ENCODE results near the gene ABCA9. TPM values are rescaled to one million over a fixed set of nuclear protein-coding genes. Genes with fewer than 3 reads are reported as not detected.

The ABCA9 gene
- total and polyA plus RNA-seq, 2 experiments from 2014 or later: not detected

DNA sequence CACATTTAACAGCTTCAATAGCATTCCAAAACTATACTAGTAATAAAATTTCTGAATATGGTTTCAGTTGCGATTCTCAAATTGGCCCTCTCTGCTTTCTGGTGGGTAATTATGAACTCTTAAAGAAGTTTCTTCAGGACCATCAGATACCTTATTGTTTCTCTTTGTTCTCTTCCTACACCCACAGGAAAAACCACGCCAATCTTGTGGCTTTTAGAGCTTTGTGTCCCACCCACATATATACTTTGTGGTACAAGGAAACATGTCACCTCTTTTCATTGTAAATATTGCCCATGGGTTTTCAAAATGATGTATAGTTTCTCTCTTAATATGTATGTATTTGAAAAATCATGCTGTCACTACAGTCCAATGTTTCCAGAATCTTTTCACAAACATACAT lies 12.1 kb downstream of the ABCA9 start:
- DNase-seq (ENCODE audit: low spot score): no peak
- Histone ChIP-seq H3K79me2 (replicated peaks; ENCODE audit: insufficient read depth) (no peaks in the 10 kb centered on the region), H3K36me3 (ENCODE audit: insufficient read depth) (no peaks in the 10 kb centered on the region), H3K9me2 (ENCODE audit: insufficient read depth) (0 out of 2 replicates have a peak, but pooled peaks cover 3% of the 10 kb centered on the region), H4K20me1 (replicated peaks; ENCODE audit: insufficient read depth) (no peaks in the 10 kb centered on the region), H3K27me3 (ENCODE audit: insufficient read depth) (no peaks in the 10 kb centered on the region), H3K4me1 (ENCODE audit: insufficient read depth) (no peaks in the 10 kb centered on the region), H3K4me2 (no peak overlapping the region), H3K4me3 (no peak overlapping the region), H3F3A (replicated peaks; ENCODE audit: low read depth) (no peaks in the 10 kb centered on the region), H2AFZ (no peak overlapping the region), H3K27ac (ENCODE audit: low read depth) (no peak overlapping the region)
- Mint-ChIP-seq H3K9me3 (no peaks in the 10 kb centered on the region), H3K27ac (no peak overlapping the region), H3K27me3 (ENCODE audit: insufficient read depth, low read depth, poor library complexity) (peaks cover 2% of the 10 kb centered on the region), H3K4me3 (no peak overlapping the region), H3K4me1 (no peaks in the 10 kb centered on the region), H3K36me3 (ENCODE audit: low read depth) (no peaks in the 10 kb centered on the region)
- ATAC-seq: no peak
- no peak for TF ChIP-seq ZNF114 (CRISPR knock-in tag; IDR thresholded peaks at IDR 0.05)
- TF ChIP-seq, protein P1, sequence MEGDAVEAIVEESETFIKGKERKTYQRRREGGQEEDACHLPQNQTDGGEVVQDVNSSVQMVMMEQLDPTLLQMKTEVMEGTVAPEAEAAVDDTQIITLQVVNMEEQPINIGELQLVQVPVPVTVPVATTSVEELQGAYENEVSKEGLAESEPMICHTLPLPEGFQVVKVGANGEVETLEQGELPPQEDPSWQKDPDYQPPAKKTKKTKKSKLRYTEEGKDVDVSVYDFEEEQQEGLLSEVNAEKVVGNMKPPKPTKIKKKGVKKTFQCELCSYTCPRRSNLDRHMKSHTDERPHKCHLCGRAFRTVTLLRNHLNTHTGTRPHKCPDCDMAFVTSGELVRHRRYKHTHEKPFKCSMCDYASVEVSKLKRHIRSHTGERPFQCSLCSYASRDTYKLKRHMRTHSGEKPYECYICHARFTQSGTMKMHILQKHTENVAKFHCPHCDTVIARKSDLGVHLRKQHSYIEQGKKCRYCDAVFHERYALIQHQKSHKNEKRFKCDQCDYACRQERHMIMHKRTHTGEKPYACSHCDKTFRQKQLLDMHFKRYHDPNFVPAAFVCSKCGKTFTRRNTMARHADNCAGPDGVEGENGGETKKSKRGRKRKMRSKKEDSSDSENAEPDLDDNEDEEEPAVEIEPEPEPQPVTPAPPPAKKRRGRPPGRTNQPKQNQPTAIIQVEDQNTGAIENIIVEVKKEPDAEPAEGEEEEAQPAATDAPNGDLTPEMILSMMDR (conservative IDR thresholded peaks at IDR 0.05; ENCODE audit: low read depth in 2 of 2): no peak
- TF ChIP-seq, protein P2, sequence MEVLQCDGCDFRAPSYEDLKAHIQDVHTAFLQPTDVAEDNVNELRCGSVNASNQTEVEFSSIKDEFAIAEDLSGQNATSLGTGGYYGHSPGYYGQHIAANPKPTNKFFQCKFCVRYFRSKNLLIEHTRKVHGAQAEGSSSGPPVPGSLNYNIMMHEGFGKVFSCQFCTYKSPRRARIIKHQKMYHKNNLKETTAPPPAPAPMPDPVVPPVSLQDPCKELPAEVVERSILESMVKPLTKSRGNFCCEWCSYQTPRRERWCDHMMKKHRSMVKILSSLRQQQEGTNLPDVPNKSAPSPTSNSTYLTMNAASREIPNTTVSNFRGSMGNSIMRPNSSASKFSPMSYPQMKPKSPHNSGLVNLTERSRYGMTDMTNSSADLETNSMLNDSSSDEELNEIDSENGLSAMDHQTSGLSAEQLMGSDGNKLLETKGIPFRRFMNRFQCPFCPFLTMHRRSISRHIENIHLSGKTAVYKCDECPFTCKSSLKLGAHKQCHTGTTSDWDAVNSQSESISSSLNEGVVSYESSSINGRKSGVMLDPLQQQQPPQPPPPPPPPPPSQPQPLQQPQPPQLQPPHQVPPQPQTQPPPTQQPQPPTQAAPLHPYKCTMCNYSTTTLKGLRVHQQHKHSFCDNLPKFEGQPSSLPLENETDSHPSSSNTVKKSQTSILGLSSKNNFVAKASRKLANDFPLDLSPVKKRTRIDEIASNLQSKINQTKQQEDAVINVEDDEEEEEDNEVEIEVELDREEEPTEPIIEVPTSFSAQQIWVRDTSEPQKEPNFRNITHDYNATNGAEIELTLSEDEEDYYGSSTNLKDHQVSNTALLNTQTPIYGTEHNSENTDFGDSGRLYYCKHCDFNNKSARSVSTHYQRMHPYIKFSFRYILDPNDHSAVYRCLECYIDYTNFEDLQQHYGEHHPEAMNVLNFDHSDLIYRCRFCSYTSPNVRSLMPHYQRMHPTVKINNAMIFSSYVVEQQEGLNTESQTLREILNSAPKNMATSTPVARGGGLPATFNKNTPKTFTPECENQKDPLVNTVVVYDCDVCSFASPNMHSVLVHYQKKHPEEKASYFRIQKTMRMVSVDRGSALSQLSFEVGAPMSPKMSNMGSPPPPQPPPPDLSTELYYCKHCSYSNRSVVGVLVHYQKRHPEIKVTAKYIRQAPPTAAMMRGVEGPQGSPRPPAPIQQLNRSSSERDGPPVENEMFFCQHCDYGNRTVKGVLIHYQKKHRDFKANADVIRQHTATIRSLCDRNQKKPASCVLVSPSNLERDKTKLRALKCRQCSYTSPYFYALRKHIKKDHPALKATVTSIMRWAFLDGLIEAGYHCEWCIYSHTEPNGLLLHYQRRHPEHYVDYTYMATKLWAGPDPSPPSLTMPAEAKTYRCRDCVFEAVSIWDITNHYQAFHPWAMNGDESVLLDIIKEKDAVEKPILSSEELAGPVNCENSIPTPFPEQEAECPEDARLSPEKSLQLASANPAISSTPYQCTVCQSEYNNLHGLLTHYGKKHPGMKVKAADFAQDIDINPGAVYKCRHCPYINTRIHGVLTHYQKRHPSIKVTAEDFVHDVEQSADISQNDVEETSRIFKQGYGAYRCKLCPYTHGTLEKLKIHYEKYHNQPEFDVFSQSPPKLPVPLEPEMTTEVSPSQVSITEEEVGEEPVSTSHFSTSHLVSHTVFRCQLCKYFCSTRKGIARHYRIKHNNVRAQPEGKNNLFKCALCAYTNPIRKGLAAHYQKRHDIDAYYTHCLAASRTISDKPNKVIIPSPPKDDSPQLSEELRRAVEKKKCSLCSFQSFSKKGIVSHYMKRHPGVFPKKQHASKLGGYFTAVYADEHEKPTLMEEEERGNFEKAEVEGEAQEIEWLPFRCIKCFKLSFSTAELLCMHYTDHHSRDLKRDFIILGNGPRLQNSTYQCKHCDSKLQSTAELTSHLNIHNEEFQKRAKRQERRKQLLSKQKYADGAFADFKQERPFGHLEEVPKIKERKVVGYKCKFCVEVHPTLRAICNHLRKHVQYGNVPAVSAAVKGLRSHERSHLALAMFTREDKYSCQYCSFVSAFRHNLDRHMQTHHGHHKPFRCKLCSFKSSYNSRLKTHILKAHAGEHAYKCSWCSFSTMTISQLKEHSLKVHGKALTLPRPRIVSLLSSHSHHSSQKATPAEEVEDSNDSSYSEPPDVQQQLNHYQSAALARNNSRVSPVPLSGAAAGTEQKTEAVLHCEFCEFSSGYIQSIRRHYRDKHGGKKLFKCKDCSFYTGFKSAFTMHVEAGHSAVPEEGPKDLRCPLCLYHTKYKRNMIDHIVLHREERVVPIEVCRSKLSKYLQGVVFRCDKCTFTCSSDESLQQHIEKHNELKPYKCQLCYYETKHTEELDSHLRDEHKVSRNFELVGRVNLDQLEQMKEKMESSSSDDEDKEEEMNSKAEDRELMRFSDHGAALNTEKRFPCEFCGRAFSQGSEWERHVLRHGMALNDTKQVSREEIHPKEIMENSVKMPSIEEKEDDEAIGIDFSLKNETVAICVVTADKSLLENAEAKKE (CRISPR knock-in tag; IDR thresholded peaks at IDR 0.05): no peak
- no peak for TF ChIP-seq EZH2phosphoT487 (IDR thresholded peaks at IDR 0.05; ENCODE audit: unreplicated experiment)
- no peak for TF ChIP-seq NANOG (IDR thresholded peaks at IDR 0.05; ENCODE audit: borderline replicate concordance)
